GM06990 (cell line): Measurements from ENCODE around the gene RBMS1.

Source experiments
- DNase-seq: peaks from one replicate; pipeline ENCODE4 v3.0.0-alpha.2; 2011; ENCODE audit not compliant: insufficient read length; ENCODE audit errors: extremely low read depth
- H3K27me3 ChIP-seq: replicated peaks from 2 replicates; pipeline ENCODE4 v1.6.0; 2011; ENCODE audit warnings: low read length; ENCODE audit not compliant: control insufficient read depth, insufficient read depth
- H3K36me3 ChIP-seq: 2 replicates; pipeline ENCODE4 v1.5.1; 2011; ENCODE audit warnings: low read length; ENCODE audit not compliant: control insufficient read depth, insufficient read depth
- H3K4me3 ChIP-seq: replicated peaks from 2 replicates; pipeline ENCODE4 v1.5.1; 2011; ENCODE audit warnings: low read depth, mild to moderate bottlenecking, control low read depth, low read length
- TF ChIP-seq, protein P1 (sequence below): IDR thresholded peaks from 2 replicates; pipeline ENCODE4 v1.5.1; 2011; ENCODE audit warnings: low read length, control low read depth, mild to moderate bottlenecking, inconsistent platforms; ENCODE audit not compliant: insufficient read depth, poor library complexity, severe bottlenecking

The RBMS1 gene

DNA sequence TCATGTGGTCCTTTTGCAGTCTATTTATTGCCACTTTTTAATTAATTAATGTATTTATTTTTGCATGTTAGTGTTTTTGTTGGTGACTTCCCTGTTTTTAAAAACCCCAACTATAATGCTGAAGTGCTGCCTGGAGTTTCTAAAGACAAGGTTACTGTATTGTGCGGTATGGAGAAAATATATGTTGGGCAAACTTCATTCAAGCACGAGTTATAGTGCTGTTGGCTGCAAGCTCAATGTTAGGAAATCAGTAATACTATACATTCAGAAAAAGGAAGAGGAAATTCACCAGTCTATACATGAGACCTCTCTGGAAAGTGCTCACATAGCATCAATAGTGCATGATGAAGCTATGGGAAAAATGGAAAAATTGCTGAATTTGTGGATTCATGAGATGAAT is 15.4 kb upstream of the RBMS1 start:
- no peaks in the 10 kb centered on the region for H3K36me3 ChIP-seq
- H3K27me3 ChIP-seq, result no peaks in the 10 kb centered on the region; the same call in 1 of the 2 replicates
- TF ChIP-seq, protein P1, sequence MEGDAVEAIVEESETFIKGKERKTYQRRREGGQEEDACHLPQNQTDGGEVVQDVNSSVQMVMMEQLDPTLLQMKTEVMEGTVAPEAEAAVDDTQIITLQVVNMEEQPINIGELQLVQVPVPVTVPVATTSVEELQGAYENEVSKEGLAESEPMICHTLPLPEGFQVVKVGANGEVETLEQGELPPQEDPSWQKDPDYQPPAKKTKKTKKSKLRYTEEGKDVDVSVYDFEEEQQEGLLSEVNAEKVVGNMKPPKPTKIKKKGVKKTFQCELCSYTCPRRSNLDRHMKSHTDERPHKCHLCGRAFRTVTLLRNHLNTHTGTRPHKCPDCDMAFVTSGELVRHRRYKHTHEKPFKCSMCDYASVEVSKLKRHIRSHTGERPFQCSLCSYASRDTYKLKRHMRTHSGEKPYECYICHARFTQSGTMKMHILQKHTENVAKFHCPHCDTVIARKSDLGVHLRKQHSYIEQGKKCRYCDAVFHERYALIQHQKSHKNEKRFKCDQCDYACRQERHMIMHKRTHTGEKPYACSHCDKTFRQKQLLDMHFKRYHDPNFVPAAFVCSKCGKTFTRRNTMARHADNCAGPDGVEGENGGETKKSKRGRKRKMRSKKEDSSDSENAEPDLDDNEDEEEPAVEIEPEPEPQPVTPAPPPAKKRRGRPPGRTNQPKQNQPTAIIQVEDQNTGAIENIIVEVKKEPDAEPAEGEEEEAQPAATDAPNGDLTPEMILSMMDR, result no peak
- H3K4me3 ChIP-seq, result no peak overlapping the region
- no peak for DNase-seq

DNA sequence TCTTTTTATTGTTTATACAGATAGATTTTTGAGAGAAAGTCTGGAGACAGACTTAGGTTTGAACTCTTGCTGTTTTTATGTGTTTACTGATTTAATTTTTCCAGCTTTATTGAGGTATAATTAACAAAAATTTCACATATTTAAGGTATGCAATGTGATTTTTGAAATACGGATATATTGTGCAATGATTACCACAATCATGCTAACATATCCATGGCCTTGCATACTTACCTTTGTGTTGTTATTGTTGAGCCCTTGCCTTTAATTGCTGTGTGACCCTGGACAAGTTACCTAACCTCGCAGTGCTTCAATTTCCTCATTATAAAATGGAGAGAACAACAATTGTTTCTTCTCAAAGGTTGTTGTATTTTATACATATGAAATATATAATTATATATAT is 13.9 kb upstream of the RBMS1 start:
- no peak overlapping the region for H3K4me3 ChIP-seq
- TF ChIP-seq, protein P1, result no peak
- no peak for DNase-seq
- H3K36me3 ChIP-seq, result no peaks in the 10 kb centered on the region
- H3K27me3 ChIP-seq, result no peaks in the 10 kb centered on the region; the same call in 1 of the 2 replicates

DNA sequence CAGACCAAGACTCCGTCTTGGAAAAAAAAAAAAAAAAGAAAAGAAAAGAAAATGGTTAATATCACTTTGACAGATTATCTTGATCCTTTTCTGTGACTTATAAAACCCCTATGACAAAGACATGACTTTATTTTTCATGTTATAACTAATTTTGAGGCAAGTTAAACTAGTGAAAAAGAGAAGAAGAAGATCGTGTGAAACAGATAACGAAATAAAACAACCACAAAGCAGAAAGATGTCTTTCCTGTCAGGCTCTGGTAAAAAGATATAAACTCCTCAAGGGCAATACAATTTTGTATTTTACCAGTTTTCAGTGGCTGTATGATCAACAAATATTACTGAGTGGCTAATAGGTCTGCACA is 13.4 kb upstream of the RBMS1 start:
- Histone ChIP-seq H3K36me3 (no peaks in the 10 kb centered on the region), H3K4me3 (no peak overlapping the region), H3K27me3 (no peaks in the 10 kb centered on the region; the same call in 1 of the 2 replicates)
- DNase-seq, result no peak
- TF ChIP-seq, protein P1, result no peak

DNA sequence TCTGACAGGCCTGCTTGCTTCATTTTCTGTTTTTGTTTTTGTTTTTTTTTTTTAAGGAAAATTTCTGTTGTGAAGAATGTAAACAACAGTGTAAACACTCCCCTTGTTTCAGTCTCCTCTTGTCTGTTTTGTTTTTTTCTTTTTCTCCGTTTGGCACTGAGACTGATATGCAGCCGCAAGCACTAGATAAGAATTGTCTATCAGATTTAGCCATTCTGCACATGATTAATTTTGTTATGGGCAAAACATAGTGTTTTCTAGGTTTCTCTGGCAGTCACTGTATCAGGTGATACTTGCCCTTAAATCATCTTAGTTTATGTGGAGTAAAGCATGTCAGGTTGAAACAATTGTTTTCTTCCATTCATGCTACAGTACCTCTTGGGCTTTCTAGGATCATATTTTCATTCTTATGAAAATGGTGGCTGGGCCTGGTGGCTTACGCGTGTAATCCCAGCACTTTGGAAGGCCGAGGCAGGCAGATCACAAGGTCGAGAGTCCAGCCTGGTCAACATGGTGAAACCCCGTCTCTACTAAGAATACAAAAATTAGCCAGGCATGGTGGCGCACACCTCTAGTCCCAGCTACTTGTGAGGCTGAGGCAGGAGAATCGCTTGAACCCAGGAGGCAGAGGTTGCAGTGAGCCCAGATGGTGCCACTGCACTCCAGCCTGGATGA is 12.9 kb upstream of the RBMS1 start:
- Histone ChIP-seq H3K27me3 (no peaks in the 10 kb centered on the region; the same call in 1 of the 2 replicates), H3K36me3 (no peaks in the 10 kb centered on the region), H3K4me3 (no peak overlapping the region)
- TF ChIP-seq, protein P1, result no peak
- no peak for DNase-seq

DNA sequence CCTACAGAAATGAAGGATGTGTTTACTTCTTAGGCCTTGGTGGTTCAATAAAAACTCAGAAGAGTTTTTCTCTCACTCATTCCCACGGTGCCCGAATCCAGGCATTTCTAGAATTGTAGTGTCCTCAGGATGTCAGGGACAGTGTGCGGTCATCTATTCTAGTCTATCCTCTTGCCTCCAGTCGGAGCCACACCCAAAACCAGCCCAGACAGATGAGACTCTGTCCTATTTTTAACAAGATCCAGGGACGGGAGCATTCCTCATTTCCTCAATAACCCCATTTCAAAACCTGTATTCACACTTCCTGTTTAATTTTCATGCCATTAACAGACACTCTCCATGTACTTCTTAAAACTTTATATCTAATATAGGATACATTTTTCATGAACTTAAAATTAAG is 11.6 kb upstream of the RBMS1 start:
- no peak overlapping the region for H3K4me3 ChIP-seq
- H3K36me3 ChIP-seq, result no peaks in the 10 kb centered on the region
- DNase-seq, result no peak
- TF ChIP-seq, protein P1, result no peak
- no peaks in the 10 kb centered on the region; the same call in 1 of the 2 replicates for H3K27me3 ChIP-seq

DNA sequence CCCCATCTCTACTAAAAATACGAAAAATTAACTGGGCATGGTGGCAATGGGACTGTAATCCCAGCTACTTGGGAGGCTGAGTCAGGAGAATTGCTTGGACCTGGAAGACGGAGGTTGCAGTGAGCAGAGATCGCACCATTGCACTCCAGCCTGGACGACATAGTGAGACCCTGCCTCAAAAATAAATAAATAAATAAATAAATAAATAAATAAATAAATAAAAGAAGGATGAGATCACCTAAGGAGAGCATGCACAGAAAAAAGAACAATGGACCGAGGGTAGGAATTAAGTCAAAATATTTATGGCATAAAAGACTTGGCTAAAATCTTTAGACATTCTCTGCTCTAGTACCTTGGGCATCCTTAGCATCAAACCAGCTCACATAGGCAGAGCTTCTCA is 8.9 kb upstream of the RBMS1 start:
- no peak overlapping the region for H3K4me3 ChIP-seq
- H3K36me3 ChIP-seq, result no peaks in the 10 kb centered on the region
- TF ChIP-seq, protein P1, result no peak
- H3K27me3 ChIP-seq, result no peaks in the 10 kb centered on the region
- DNase-seq, result no peak
